Trophoblast cell (in vitro differentiated cells and primary cell): ENCODE results near the gene MMP1.
"Not testable (repeated sequence)": the region's sequence is repeated elsewhere in the genome, so short reads cannot be mapped to it uniquely, and the experiment has no call there.

Experiments used
- DNase-seq, 2 donors: peaks; one replicate each; pipeline ENCODE4 v3.0.0-alpha.2; 2016
- H2AFZ ChIP-seq: 2 replicates; pipeline ENCODE4 v1.6.1; 2013; ENCODE audit warnings: low read length, moderate library complexity, mild to moderate bottlenecking; ENCODE audit not compliant: insufficient read depth, poor library complexity
- H2AK5ac ChIP-seq: 2 replicates; pipeline ENCODE4 v1.6.1; 2013; ENCODE audit warnings: mild to moderate bottlenecking, low read length
- H2BK120ac ChIP-seq: 2 replicates; pipeline ENCODE4 v1.6.1; 2013; ENCODE audit warnings: low read length, mild to moderate bottlenecking, moderate library complexity; ENCODE audit not compliant: insufficient read depth, poor library complexity
- H2BK12ac ChIP-seq: 2 replicates; pipeline ENCODE4 v1.6.1; 2013; ENCODE audit warnings: mild to moderate bottlenecking, low read length, moderate library complexity
- H2BK5ac ChIP-seq: 2 replicates; pipeline ENCODE4 v1.6.1; 2013; ENCODE audit warnings: low read length, low read depth, moderate library complexity, mild to moderate bottlenecking; ENCODE audit not compliant: poor library complexity
- H3K14ac ChIP-seq: 2 replicates; pipeline ENCODE4 v1.6.1; 2013; ENCODE audit warnings: mild to moderate bottlenecking, low read length
- H3K18ac ChIP-seq: 2 replicates; pipeline ENCODE4 v1.6.1; 2013; ENCODE audit warnings: mild to moderate bottlenecking, low read length
- H3K23ac ChIP-seq: 2 replicates; pipeline ENCODE4 v1.6.1; 2013; ENCODE audit warnings: low read length
- H3K27ac ChIP-seq: 2 replicates; pipeline ENCODE4 v1.5.1; 2013; ENCODE audit warnings: low read depth, mild to moderate bottlenecking, inconsistent platforms, low read length, moderate library complexity
- H3K27me3 ChIP-seq: 2 replicates; pipeline ENCODE4 v1.6.1; 2013; ENCODE audit warnings: inconsistent platforms, mild to moderate bottlenecking, low read length, moderate library complexity; ENCODE audit not compliant: insufficient read depth
- H3K36me3 ChIP-seq, 2 experiments: 1 replicate in 1 of 2; 2 replicates in 1 of 2; pipeline ENCODE4 v1.6.1; 2013; ENCODE audit warnings: low read length in 2 of 2, mild to moderate bottlenecking in 2 of 2, moderate library complexity in 1 of 2; ENCODE audit not compliant: insufficient read depth in 2 of 2, control insufficient read depth in 1 of 2
- H3K4ac ChIP-seq: 2 replicates; pipeline ENCODE4 v1.6.1; 2013; ENCODE audit warnings: low read depth, mild to moderate bottlenecking, low read length, moderate library complexity
- H3K4me1 ChIP-seq, 2 experiments: 1 replicate in 1 of 2; 2 replicates in 1 of 2; pipeline ENCODE4 v1.6.1; 2013; ENCODE audit warnings: low read length in 2 of 2, mild to moderate bottlenecking in 2 of 2, moderate library complexity in 1 of 2; ENCODE audit not compliant: insufficient read depth in 2 of 2, control insufficient read depth in 1 of 2
- H3K4me2 ChIP-seq: 2 replicates; pipeline ENCODE4 v1.6.1; 2013; ENCODE audit warnings: inconsistent platforms, mild to moderate bottlenecking, low read length, moderate library complexity
- H3K4me3 ChIP-seq: 2 replicates; pipeline ENCODE4 v1.5.1; 2013; ENCODE audit warnings: mild to moderate bottlenecking, low read depth, low read length, inconsistent platforms
- H3K79me1 ChIP-seq: one replicate; pipeline ENCODE4 v1.6.1; 2013; ENCODE audit warnings: low read length
- H3K79me2 ChIP-seq: 2 replicates; pipeline ENCODE4 v1.6.1; 2013; ENCODE audit warnings: low read length, mild to moderate bottlenecking; ENCODE audit not compliant: control insufficient read depth, insufficient read depth, poor library complexity
- H3K9ac ChIP-seq: 2 replicates; pipeline ENCODE4 v1.6.1; 2013; ENCODE audit warnings: mild to moderate bottlenecking, low read length
- H3K9me3 ChIP-seq: 2 replicates; pipeline ENCODE4 v1.6.1; 2013; ENCODE audit warnings: low read depth, mild to moderate bottlenecking, control low read depth, inconsistent platforms, low read length; ENCODE audit not compliant: insufficient read depth
- H4K12ac ChIP-seq: 2 replicates; pipeline ENCODE4 v1.6.1; 2013; ENCODE audit warnings: low read depth, mild to moderate bottlenecking, low read length, moderate library complexity
- H4K8ac ChIP-seq: 2 replicates; pipeline ENCODE4 v1.6.1; 2013; ENCODE audit warnings: low read depth, mild to moderate bottlenecking, low read length, moderate library complexity
- H4K91ac ChIP-seq: one replicate; pipeline ENCODE4 v1.6.1; 2013; ENCODE audit warnings: low read depth, mild to moderate bottlenecking, low read length, moderate library complexity
- WGBS: extraction: QIAGEN DNeasy Blood & Tissue Kit; methylation state at CpG from one replicate; pipeline ENCODE4 v1.1.7; 2013; ENCODE audit warnings: missing lambda C conversion rate; ENCODE audit not compliant: insufficient read length, insufficient coverage; ENCODE audit errors: extremely low coverage; 5-methylcytosine and 5-hydroxymethylcytosine counted together

Gene MMP1

DNA sequence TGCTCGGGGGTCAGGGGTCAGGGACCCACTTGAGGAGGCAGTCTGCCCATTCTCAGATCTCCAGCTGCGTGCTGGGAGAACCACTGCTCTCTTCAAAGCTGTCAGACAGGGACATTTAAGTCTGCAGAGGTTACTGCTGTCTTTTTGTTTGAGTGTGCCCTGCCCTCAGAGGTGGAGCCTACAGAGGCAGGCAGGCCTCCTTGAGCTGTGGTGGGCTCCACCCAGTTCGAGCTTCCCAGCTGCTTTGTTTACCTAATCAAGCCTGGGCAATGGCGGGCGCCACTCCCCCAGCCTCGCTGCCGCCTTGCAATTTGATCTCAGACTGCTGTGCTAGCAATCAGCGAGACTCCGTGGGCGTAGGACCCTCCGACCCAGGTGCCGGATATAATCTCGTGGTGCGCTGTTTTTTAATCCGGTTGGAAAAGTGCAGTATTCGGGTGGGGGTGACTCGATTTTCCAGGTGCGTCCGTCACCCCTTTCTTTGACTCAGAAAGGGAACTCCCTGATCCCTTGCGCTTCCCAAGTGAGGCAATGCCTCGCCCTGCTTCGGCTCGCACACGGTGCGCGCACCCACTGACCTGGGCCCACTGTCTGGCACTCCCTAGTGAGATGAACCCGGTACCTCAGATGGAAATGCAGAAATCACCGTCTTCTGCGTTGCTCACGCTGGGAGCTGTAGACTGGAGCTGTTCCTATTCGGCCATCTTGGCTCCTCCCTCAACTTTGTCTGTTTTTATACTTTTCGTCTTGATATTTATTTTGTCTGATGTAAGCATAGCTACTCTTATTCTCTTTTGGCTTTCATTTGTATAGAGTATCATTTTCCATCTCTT lies 51.0 kb downstream of the MMP1 start:
- not testable (repeated sequence) for H3K27me3 ChIP-seq, H3K23ac ChIP-seq, H3K4me1 ChIP-seq, H3K27ac ChIP-seq, H3K79me2 ChIP-seq, H3K4ac ChIP-seq, H2BK12ac ChIP-seq, H4K8ac ChIP-seq, H3K18ac ChIP-seq, H3K9ac ChIP-seq, H3K79me1 ChIP-seq, DNase-seq, H3K4me2 ChIP-seq, H2AFZ ChIP-seq, H3K14ac ChIP-seq, H4K12ac ChIP-seq, H2BK5ac ChIP-seq, H3K9me3 ChIP-seq, H2BK120ac ChIP-seq, H3K36me3 ChIP-seq, H2AK5ac ChIP-seq, H3K4me3 ChIP-seq, H4K91ac ChIP-seq
- no CpG with 5 or more reads among the region's 32 CpGs for WGBS
